Adipose tissue (tissue), 3 donors: ENCODE measurements around the gene CMIP. TPM values are rescaled to one million over a fixed set of nuclear protein-coding genes. Genes with fewer than 3 reads are reported as not detected.

Source experiments
- H3K27ac ChIP-seq: one replicate; pipeline ENCODE4 v1.5.1; 2013; ENCODE audit warnings: low read depth, low read length
- WGBS, 3 donors: extraction: QIAGEN DNeasy Blood & Tissue Kit; methylation state at CpG; one replicate each; pipeline ENCODE4 v1.1.7; 2013; 5-methylcytosine and 5-hydroxymethylcytosine counted together
- polyA plus RNA-seq, 3 donors: library from polyadenylated mRNA; stranded (reverse); fragments of 200-250 nt; gene quantifications; one replicate each; pipeline ENCODE4 v1.2.3, GENCODE V29; 2013
- donor health status: healthy with polysubstance abuse.
- donor health status: Bipolar disorder and iron deficiency.
- donor health status: healthy.

CMIP gene
- polyA plus RNA-seq, 3 donors, result 9.2 to 22.9 (median 13.3) TPM

DNA sequence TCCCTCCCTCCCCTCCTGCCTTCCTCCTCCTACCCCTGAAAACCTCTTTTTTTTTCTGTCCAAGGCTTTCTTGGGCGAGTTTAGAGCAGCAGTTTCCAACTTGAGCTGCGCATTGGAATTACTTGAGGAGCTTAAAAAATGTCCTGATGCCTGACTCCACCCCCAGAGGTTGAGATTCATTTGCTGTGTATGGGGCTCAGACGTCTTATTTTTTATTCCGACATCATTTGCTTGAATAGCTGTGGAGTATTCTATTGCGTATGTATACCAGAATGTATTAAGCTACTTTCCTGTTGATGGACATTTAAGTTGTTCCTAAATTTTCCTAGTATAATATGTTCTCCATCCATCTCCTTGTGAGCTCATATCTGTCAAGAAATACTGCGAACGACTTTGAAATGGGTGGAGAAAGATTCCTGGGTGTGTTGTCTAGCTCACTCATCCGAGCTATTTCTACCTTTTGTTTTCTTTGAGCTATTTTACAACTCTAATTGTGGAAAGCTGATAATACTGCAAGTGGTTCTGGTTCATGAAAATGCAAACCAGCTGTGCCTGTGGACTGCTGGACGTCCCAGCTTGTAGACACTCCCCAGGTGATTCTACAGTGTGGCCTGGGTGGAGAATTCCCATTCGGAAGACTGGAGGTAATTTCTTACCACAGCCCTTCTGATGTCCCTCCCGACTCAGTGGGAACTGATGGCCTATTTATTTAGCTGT, 40.5 kb downstream of the CMIP start:
- WGBS, 3 donors, result 70 to 82% (median 77%) methylated on average over 11 of the region's 11 CpGs
- no peak overlapping the region for H3K27ac ChIP-seq

DNA sequence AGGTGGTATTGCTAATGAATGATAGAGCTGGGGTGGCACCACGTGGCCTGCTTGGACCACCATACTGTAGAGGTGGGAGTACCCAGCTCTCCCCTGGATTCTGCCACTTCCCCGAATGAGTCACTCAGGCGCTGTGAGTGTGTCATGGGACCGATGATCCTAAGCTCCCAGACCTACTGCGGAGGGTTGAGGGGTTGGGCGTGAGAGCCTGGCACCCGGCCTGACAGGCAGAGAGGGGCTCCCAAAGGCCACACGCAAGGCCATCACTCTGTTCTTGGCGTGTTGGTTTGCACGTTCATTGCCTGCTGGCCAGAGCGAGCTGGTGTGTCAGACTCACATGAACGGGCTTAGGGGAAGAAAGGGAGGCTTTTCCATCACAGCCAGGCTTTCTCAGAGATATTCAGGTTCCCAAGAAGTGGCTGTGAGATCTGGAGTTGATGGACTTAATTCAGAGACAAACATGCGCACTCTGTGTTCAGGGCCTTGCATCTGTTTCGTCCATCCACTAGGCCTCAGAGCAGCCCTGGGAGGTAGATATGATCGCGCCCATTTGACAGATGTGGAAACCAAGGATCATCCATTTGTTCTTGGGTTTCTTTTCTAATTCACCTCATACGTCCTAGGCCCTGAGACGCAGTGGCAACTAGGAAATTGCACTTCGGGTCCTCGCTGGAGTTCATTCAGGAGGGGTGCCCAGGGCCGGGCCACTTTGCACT, 41.4 kb downstream of the CMIP start:
- 86 to 93% (median 92%) methylated on average over 21 of the region's 21 CpGs for WGBS, 3 donors
- H3K27ac ChIP-seq, result no peak overlapping the region

DNA sequence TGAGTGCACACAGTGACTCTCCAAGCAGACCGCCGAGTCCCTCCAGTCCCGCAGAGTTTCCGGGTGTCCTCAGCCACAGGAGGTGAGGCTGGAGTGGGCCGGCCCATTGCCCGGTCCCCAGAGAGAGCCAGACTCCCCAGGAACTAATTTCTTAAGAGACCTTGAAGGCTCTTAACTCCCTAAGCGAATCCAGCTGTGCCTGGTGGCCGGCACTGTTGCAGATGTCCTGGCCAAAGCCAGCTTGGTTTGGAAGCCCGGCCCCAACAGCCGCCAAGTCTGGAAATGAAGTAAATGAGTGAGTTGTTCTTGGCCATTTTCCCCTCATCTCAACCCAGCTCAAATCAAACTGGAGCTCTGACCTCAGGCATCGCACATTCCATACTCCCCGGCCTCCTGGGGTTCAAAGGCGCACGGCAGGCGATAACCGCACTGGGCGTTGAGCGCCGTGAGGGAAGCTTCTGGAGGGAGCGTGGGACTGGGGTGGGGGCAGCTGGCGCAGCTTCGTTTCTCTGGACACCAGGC, 42.0 kb downstream of the CMIP start:
- 66 to 84% (median 73%) methylated on average over 22 of the region's 22 CpGs for WGBS, 3 donors
- no peak overlapping the region for H3K27ac ChIP-seq

DNA sequence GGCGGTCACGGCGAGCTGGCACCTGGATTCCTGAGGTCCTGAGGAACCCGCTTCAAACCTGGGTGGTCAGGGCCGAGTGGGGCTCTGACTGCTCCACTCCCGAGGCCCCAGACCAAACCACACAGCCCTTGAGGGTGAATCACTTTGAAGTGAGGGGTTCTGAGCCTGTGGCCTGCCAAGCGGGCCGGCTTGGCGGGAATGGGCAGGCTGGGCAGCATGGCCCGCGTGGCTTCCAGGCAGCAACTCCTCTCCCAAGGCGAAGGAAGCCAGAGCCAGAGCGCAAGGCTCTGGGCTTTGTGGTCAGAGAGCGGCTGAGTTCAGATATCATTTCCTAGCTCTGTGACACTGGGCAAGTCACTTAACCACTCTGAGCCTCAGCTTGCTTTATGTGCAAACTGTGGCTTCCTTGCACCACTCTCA, 42.7 kb downstream of the CMIP start:
- WGBS, 3 donors, result 82 to 90% (median 90%) methylated on average over 11 to 14 of the region's 14 CpGs
- H3K27ac ChIP-seq, result no peak overlapping the region

DNA sequence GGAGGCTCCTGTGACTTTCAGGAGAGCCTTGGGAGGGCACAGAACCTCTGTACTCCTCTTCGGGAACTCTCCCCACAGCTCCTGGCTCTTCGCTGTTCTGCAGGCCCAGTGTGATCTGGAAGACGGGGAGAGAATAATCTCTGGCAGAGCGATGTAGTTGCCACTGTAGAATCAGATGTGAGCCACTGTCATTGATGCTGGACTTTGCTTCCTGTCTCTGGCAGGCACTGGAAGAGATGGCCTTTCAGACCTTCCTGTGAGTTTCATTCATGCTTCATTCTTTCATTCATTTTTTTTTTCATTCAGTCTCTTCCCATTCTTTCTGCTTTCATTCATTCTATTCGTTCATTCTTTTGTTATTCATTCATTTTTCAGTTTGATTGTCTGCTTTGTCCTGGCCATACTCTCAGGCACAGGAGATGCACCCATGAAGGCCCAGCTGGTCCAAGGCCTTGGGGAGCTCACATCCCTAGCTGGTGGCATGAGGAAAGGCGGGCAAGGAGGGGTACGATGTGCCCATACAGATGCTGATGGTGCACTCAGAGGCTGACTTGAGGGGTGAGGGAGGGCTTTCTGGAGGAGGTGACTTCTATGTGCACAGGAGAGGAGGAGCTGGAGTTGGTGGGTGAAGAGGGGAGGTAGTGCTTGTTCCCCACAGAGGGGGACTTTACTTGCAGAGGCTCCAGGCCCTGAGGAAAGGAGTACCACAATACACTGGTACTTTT, 44.2 kb downstream of the CMIP start:
- H3K27ac ChIP-seq, result no peak overlapping the region
- WGBS, 3 donors, result 88 to 95% (median 94%) methylated on average over 7 of the region's 7 CpGs

DNA sequence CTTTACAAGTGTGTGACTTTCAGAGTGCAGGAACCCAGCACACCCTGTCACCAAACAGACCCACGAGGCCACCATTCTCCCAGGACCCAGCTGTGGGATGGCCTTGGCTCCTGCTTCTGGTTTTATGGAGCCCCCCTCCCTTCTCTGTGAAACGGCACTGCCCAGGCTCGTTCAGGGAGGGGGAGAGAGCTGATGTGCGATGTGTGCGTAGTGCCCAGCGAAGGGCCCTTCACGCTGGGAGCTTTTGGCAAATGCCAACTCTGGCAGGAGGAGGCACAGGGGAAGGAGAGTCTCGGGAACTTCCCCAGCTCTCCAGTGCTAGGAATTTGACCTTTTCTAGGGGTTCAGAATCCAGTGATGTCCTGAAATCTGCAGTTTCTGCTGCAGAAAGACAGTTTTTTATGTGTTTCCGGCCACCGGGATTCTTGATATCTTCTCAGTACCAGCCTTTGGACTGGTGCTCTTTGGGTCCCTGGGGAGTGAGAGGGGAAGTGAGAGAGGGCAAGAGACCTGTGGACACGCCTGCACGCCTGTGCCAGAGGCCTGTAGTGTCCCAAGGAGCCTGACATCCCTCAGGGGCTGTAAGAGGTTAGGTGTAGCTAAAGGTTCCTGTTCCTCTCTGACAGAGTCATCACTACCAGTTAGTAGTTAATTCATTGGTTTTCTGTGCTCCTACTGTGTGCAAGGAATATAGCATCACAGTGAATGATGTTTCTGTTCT, 45.1 kb downstream of the CMIP start:
- no peak overlapping the region for H3K27ac ChIP-seq
- WGBS, 3 donors, result 54 to 67% (median 63%) methylated on average over 12 of the region's 12 CpGs

DNA sequence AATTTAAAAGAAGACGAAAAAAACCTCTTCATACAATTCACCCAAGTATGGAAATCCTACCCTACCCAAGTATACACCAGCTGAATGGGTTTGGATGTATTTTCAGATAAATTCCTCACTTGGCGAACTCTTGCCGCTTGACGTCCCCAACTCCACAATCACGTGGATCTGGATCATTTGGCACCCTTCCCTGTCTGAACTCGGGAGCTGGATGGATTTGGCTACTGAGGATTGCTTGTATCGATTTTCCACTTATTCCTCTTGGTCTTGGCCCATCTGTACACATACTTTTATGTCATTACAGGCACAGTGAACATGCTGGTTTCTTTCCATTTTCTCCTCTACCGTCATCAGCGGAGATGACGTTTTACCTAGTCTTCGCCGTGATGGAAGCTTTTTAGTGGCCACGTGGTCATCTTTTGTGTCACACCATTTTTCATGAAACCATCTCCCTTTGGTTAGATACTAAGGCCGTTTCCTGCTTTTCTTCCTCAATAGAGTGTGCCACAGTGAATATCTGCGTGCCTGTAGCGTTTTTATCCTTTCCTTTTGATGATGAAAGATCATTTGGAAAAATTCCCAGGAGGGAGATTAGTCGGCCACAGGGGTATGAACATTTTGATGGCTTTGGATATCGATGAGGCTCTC, 47.1 kb downstream of the CMIP start:
- no peak overlapping the region for H3K27ac ChIP-seq
- WGBS, 3 donors, result 54 to 64% (median 57%) methylated on average over 18 of the region's 18 CpGs

DNA sequence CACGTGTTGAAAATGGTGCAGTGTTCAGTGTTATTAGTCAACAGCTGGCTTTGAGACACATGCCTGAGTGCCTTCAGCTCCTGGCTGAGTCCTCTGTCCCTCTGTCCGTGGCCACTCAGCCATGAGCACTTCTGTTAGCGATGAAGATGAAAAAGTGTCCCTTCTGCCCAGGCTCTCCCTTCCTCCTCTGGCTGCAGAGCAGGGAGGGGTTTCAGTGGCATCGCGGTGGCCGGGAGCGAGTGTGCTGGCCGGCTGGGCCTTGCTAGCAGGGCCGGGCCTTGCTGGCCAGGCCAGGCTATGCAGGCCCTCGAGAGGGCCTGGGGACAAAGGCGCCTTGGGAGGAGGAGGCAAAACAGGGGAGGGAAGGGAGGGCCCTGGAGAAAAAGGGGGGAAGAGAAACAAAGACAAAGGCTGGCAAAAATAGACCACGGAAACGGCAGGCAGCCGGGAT, 47.7 kb downstream of the CMIP start:
- no peak overlapping the region for H3K27ac ChIP-seq
- 29 to 73% (median 51%) methylated on average over 14 of the region's 14 CpGs for WGBS, 3 donors

DNA sequence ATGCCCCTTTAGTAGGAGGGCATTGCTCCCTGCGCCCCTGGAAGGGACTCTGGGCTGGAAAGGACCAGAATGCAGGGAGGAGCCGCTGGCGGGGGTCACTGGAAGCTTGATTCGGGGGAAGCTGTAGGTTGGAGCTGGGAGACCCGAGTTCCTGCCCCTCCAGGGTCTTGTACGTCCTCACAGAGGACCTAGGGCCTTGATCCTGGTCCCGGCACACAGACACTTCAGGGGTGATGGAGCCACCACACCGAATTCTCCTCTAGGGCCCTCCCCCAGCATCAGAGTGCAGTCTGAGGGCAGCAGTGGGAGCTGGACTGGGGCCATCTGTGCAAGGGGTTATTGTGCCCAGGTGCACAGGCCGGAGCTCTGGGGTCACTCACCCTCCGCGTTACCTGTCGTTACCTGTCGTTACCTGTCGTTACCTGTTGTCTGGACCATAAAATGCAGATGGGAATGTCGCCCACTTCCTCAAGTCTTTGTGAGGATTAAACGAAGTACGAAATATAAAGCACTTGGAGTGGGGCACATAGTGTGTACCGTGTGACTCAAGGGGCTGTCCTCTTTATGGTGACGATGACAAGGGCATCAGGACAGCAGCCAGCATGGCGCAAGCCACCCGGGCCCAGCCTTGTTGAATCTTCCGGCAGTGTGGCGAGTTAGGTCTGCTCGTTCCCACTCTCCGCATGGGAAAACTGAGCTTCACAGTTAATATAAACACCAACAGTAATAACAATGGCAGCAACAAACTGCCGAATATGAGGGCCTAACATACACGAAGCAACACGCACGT, 48.6 kb downstream of the CMIP start:
- 74 to 81% (median 81%) methylated on average over 29 of the region's 29 CpGs for WGBS, 3 donors
- H3K27ac ChIP-seq, result no peak overlapping the region

DNA sequence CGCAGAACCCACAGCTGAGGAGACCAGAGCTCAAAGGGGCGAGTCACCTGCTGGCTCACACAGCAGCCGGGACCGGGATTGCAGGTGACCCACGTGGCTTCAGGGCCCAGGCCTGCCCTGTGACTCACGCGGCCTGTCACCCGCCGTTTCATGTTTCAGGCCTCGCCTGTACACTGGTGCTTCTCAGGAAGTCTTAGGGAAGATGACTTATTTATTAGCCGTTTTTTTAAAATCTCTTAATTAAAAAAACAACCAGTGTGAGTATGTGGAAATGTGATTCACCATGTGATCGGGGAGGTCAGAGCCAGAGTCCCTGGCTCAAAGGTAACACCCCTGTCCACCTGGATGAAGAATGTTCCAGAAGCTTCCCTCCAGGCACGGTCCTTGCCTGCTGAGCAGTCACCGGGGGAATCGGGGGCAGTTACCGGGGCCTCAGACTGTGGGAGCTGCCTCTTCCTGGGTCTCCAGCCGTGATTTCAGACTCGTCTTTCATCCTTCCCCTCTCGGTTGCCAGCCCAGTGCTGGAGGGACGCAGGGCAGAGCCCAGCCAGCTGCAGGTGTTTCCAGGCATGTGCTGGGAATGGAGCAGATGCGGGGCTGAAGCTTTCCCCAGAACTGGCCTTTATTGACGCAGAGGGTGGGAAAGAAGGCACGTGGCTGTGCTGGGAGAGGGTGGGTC, 49.3 kb downstream of the CMIP start:
- no peak overlapping the region for H3K27ac ChIP-seq
- 39 to 63% (median 57%) methylated on average over 23 of the region's 23 CpGs for WGBS, 3 donors

DNA sequence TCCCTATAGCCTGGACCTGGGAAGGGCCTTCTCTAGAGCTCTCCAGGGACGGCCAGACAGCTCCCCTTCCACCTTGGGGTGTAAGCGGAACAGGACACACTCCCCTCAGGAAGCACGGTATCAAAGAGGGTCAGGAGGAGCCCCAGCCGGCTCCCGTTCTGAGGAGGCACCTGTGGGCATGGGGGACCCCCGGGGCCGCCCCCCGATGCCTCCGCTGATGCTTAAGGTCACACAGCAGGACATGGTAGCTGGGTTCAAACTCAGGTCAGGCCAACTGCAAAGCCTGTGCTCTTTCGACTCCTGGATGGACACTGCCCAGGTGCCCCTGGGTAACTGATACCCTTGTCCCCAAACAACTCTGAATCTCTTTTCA, 49.8 kb downstream of the CMIP start:
- 55 to 82% (median 80%) methylated on average over 10 of the region's 10 CpGs for WGBS, 3 donors

DNA sequence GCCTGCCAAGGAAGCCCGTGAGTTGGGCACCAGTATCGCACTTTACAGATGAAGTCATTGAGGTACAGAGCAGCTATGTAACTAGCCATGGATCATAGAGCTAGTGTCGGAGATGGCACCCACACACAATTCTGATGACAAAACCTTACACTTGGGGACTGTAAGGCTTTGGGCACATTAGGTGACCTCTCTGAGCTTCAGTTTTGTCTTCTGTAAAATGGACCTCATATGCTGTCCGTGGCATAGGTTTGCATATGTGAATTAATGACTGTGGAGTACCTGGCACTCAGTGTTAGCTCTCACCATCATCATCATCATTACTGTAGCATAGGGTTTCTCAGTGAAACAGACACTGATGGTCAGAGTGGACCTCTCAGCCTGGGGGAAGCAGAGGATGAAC, 50.3 kb downstream of the CMIP start:
- WGBS, 3 donors, result 88 to 92% (median 89%) methylated on average over 4 of the region's 4 CpGs
- no peak overlapping the region for H3K27ac ChIP-seq

More for the DNA sequence above, 49.8 kb downstream of the CMIP start:
- no peak overlapping the region for H3K27ac ChIP-seq

DNA sequence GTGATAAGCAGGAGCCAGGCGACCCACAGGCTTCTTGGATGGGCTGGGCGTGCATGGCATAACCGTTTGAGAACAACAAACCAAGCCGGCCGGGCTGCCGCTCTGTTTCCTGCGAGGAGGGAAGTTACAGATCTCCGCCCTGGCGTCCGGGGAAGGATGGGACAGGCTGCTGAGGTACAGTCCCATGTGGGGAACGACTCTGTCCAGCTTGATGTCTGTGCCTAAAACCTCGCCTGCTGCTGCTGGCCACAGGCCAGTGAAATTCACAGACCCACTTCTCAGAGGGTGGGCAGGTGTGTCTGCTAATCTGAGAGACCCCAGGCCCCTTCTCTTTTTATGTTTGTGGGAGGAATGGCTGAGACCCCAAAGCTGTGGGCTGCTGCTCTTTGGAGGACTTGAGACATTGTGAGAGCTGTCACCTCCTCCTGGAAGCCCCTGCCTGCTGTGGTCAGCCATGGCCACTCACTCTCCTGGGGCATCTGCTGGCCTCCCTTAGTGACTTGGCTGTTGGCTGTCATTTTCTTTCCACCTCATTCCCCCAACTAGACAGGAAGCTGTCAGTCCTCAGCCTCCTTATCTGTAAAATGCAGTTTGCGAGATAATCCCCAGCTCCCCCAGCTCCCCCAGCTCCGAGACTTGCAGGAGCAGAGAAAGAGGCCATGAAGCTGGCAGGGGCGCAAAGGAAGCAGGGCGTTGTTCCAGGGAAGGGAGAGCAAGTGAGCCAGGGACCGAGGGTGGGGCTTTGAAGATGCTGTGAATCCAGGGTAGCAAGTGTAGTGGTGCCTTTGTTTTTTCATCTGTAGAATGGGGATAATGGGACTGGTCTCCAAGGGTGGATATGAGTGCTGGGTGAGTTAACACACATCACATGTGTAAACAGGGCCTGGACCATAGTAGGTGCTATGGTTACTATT, 51.0 kb downstream of the CMIP start:
- H3K27ac ChIP-seq, result no peak overlapping the region
- 30 to 53% (median 37%) methylated on average over 17 of the region's 17 CpGs for WGBS, 3 donors

DNA sequence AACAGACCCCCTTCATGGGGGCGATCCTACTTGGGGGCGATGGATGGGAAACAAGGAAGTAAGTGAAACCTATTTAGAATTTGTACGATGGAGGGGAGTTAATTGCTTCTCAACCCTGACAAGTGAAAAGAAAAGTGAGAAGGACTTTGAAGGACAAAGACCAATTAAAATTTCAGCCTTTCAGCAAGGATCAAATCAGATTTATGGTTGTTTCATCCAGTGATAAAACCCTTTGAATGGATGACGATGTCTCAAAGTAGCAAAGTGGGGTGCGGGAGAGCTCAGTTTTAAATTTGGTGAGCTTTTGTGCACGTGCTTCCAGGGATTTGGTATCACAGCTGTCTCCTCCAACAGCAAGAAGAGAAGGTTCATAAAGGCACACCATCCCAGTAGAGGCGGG, 51.7 kb downstream of the CMIP start:
- no peak overlapping the region for H3K27ac ChIP-seq

DNA sequence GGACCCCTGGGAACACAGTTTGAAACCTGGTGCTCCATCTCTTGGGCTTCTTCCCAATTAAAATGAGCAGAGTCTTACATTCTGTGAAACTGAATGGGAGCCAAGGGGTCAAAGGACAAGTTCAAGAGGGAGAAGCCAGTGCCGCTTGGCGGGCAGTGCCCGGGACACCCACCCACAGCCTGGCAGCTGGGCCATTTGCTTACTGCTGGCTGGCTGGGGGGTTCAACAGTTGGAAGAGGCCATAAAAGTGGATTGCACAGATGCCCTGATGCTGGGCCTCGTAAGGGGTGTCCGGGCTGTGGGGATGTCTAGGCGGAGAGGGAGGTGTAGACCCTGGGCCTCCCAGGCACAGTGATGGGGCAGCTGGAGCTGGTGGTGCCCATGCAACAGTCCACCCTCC, 52.1 kb downstream of the CMIP start:
- WGBS, 3 donors, result 74 to 95% (median 86%) methylated on average over 6 of the region's 6 CpGs
- H3K27ac ChIP-seq, result no peak overlapping the region

More for the DNA sequence above, 51.7 kb downstream of the CMIP start:
- WGBS, 3 donors, result 87 to 92% (median 92%) methylated on average over 7 of the region's 7 CpGs

DNA sequence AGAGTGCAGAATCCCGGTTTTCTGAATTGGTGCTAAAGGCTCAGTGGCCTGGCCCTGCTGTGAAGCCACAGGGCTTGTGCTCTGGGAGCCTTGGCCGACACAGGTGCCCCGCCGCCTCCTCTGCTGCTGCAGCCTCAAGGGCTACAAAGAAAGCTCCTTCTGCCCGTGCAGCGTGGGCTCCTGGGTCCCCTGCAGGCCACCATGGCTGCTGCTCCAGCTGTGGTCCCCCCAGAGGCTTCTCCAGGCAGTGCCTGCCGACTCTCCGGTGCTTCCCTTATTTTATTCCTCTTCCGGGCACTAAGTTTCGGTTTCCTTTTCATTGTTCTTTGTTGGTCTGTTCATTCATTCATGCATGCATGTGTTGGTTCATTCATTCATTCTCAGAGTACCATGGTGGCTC, 53.1 kb downstream of the CMIP start:
- 43 to 74% (median 45%) methylated on average over 10 of the region's 10 CpGs for WGBS, 3 donors
- no peak overlapping the region for H3K27ac ChIP-seq
